Activated T-cell treated with anti-CD3 and anti-CD28 coated beads for 24 hours (primary cell): Measurements from ENCODE around the gene BNIP3.
"Not testable (repeated sequence)": the region's sequence is repeated elsewhere in the genome, so short reads cannot be mapped to it uniquely, and the experiment has no call there.

ENCODE experiments used
- DNase-seq: peaks from one replicate; pipeline ENCODE4 v3.0.0-alpha.2; 2020; ENCODE audit warnings: low read depth

BNIP3 gene

DNA sequence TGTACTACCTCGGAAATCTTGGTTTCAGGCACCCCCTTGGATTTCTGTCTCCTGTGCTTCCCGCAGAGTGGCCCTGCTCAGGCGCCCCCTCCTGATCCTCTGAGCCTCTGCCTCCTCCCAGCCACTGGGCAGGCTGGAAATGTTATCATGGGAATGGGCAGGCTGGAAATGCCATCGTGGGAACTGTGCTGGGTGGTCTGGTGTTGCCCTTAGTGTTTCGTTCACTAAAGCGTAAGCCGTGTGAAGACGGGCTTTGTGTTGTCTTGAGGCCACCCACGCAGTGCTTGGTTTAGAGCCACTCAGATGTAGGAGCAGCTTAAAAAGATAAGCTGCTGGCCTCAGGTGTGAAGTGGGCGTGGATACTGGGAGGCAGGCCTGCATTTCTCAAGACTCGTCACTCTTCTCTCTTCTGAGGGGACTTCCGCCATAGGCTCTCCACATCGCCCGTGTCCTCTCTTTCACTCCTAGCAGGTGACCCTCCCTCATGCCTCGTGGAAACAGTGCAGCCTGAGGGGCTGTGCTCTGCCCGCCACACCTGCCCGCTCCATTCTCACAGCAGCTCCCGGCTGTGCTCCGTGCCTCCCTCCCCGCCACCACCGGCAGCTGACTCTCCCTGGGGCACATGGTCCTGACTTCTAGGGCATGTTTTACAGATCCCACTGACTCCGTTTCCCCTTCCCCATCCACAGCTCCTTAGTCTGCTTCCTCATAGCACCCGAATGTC lies 52.4 kb downstream of the BNIP3 start:
- DNase-seq = no peak

DNA sequence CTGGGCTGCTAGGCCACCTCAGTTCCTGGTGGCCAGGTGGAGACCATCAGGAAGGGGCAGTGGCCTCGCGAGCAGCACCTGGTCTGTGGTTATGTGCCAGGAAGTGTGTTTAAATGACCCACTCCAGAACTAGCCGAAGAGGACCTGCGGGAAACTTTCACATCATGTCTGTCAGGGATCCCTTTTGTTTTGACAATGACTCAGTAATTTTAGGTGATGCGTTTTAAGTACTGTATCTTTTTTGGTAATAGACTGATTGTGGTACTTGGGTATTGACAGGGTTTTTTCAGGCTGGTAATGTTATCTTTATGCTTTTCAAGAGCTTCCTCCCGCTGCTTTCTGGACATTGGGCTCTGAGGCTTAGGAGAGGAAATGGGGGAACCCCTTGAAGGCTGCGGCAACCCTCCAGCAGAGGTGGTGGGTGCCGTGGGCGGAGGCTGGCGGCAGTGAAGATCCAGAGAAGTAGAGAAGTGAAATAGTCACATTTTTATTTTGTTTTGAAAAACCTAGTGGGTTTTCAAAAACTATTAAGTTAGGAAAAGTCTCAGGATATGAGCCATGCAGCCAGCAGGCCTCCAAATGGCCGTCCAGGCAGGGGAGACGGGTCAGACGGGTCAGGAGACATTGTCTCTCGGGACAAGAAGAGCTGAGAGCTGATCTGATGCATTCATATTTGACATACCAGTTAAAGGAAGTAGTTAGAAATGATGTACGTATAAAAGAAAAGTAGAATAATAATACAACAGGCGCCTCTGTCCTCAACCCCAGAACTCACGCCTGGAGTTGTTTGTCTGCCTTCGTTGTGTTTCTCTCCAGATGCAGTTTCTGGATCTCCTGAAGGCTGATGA lies 53.3 kb downstream of the BNIP3 start:
- DNase-seq = peak; percentile 42

DNA sequence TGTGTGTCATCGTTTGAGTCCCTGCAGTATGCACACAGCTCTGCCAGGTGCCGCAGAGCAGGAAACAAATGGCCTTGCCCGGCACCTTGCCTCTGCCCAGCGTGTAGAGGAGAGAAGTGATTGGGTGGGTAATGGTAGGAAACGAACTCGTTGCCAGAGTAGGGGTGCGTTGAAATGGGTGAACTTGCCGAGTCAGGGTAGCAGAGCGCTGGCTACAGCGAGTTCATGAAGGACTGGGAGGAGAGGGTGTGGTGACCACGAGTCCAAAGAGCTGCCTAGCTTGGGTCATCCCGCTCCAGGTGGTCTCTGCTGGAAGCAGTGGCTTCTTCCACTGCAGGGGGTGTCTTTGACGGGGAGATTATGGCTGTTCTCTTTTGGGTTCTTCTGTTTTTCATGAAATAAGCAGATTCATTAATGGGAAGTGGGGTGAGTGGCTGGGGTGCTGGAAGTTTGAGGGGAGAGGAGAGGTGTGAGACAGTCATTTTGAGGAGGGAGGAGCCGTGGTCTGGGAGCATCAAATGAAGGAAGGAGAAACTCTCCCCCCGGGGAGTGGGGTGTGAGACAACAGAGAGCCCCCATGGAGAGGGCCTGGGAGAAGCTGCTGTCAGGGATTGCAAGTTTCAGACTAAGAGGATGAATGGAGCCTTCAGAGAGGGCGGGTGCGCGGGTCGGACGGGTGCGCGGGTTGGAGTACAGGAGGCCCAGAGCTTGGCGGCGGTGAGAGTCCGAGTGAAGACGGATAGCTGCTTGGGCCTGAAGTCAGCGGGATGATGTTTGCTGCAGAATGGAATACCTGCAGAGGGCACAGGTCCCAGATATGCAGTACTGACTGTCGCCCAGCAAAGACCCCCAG lies 54.8 kb downstream of the BNIP3 start:
- DNase-seq = no peak

DNA sequence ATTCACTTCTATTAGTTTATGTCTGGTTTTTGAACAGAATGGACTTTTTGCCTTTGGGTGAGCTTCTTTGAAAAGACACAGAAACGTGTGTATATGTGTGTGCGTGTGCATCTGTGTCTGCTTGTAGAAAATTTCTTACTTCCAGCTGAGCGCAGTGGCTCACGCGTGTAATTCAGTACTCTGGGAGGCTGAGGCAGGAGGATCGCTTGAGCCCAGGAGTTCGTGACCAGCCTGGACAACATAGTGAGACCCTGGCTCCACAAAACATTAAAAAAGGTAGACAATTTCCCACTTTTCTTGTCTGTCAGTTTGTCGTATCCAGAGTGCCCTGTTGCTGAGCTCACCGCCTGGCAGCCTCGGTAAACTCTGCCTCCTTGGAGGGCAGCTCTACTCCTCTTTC lies 55.5 kb downstream of the BNIP3 start:
- no peak for DNase-seq

DNA sequence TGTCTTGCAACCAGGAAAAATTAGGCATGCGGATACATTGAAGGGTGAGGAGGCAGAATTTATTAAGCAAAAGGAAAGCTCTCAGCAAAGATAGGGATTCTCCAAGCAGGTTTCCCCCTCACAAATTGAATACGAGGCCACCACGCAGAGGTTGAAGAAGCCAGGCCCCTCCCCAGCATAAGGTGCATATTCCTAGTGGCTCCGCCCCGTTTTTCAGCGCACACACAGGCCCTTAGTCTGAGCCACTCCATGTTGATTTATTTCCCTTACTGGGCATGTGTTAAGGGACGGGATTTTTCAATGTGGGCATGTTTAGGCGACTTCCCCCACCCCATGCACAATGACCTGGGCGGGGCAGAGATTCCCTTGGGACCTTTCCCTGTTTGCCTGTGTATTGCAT lies 56.0 kb downstream of the BNIP3 start:
- no peak for DNase-seq

DNA sequence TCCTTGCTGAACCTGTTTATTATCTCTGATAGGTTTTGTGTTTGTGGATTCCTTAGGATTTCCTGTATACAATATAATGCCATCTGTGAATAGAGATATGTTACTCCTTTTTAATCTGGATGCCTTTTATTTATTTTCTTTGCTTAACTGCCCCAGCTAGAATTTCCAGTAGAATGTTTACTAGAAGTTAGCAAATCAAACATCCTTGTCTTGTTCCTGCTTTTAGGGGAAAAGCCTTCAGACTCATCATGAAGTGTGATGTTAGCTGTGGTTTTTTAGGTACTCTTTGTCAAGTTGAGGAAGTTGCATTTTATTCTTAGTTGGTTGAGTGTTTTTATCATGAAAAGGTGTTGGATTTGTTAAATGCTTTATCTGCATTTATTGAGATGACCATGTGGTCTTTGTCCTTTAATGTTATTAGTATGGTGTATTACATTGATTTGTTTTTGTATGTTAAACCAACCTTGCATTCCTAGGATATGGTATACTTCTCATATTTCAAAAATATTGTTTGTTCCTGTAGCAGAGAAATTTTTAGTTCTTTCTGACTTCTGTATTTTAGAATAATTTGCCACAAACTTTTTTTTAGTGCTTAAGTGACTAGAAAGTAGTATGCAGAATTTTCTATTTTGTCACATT lies 56.6 kb downstream of the BNIP3 start:
- no peak for DNase-seq

DNA sequence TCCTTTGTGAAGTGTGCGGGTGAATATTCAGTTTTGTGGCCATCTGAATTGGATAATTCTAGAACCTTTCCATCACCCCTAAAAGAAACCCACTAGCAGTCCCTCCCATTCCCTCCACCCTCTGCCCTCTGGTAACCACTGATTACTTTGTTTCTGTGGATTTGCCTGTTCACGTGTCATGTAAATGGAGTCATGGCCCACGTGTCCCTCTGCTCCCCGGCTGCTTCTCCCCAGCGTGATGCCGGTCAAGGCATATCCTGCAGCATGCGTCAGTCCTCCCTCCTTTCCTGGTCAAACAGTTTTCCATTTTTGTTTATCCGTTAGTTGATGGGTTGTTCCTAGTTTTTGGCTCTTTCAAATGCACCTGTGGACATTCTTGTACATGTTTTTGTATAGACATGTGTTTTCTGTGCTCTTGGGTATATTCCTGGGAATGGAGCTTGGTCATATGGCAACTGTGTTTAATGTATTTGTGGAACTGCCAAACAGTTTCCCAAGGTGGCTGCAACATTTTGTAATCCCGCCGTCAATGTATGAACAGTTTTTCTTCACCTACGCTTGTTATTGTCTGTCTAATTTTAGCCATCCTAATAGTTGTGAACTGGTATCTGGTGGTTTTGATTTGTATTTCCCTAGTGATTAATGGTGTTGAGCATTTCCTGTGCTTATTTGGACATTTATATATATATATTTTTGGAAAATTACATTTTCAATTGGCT lies 58.5 kb downstream of the BNIP3 start:
- DNase-seq = no peak

DNA sequence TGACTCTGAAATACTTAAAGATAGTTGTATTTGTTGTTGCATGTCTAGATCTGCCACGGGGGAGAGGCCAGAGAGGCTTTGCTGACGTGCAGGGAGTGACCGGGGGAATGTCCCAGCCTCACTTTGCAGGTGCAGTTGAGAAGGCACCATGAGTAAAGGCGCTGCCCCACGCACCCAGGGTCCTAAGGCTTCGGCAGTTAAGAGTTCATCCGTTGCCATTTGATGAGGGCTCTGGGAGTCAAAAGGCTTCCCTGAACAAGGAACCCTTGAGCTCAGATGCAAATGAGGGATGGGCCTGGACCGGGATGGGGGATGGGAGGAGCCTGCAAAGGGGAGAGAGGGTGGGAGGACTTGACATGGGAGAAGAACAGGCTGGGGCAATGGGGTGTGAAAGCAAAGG lies 60.5 kb downstream of the BNIP3 start:
- no peak for DNase-seq

DNA sequence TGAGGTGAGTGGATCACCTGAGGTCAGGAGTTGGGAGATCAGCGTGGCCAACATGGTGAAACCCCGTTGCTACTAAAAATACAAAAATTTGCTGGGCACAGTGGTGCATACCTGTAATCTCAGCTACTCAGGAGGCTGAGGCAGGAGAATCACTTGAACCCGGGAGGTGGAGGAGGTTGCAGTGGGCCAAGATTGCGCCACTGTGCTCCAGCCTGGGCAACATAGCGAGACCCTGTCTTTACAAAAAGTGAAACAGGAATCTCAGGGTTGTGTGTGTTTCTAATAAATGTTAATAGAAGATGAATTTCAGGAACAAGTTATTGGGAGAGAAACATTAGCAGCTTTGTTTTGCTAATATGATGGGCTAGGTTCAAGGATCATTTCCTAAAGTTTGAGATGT lies 61.0 kb downstream of the BNIP3 start:
- DNase-seq = no peak

DNA sequence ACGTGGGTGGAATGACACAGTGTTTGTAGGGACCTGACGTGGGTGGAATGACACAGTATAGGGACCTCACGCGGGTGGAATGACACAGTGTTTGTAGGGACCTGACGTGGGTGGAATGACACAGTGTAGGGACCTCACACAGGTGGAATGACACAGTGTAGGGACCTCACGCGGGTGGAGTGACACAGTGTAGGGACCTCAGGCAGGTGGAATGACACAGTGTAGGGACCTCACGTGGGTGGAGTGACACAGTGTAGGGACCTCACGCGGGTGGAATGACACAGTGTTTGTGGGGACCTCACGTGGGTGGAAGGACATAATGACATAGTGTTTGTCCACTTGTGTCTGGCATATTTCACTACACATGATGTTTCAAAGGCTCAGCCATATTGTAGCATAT lies 61.6 kb downstream of the BNIP3 start:
- DNase-seq = no peak

DNA sequence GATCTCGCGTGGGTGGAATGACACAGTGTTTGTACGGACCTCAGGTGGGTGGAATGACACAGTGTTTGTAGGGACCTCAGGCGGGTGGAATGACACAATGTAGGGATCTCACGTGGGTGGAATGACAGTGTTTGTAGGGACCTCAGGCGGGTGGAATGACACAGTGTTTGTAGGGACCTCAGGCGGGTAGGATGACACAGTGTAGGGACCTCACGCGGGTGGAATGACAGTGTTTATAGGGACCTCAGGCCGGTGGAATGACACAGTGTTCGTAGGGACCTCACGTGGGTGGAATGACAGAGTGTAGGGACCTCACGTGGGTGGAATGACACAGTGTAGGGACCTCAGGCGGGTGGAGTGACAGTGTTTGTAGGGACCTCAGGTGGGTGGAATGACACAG lies 62.3 kb downstream of the BNIP3 start:
- DNase-seq = not testable (repeated sequence)
